Esophagus muscularis mucosa (tissue), 4 donors: ENCODE results near the gene LILRB5. TPM values are rescaled to one million over a fixed set of nuclear protein-coding genes. Genes with fewer than 3 reads are reported as not detected.
"Not testable (repeated sequence)": the region's sequence is repeated elsewhere in the genome, so short reads cannot be mapped to it uniquely, and the experiment has no call there.

ENCODE experiments used
- DNase-seq: peaks from one replicate; pipeline ENCODE4 v3.0.0-alpha.2; 2017; ENCODE audit errors: extremely low spot score
- H3K27ac ChIP-seq, 4 donors: fragments of 200-600 bp; sonication (generic); replicated peaks in 1 of 4; 1 replicate in 3 of 4; 2 replicates in 1 of 4; pipeline ENCODE4 v1.5.1; 2016 to 2019; ENCODE audit warnings: mild to moderate bottlenecking in 1 of 4
- H3K27me3 ChIP-seq, 4 donors: fragments of 200-600 bp; sonication (generic); one replicate each; pipeline versions ENCODE4 v1.5.1 to v1.6.0; 2016 to 2019
- H3K36me3 ChIP-seq, 4 donors: fragments of 200-600 bp; sonication (generic); one replicate each; pipeline ENCODE4 v1.5.1; 2016 to 2019
- H3K4me1 ChIP-seq, 4 donors: fragments of 200-600 bp; sonication (generic); one replicate each; pipeline ENCODE4 v1.5.1; 2016 to 2019
- H3K4me3 ChIP-seq, 4 donors: fragments of 200-600 bp; sonication (generic); 1 replicate in 2 of 4; 2 replicates in 2 of 4; pipeline ENCODE4 v1.5.1; 2016 to 2019; ENCODE audit warnings: mild to moderate bottlenecking in 4 of 4, moderate library complexity in 1 of 4
- H3K9me3 ChIP-seq, 4 donors: fragments of 200-600 bp; sonication (generic); 1 replicate in 3 of 4; 2 replicates in 1 of 4; pipeline ENCODE4 v1.5.1; 2016 to 2019
- CTCF ChIP-seq, 3 experiments: fragments of 200-600 bp in 2 of 3; fragments of 450-650 bp in 1 of 3; sonication (generic) in 2 of 3; IDR thresholded peaks; one replicate each; pipeline ENCODE4 v1.5.1; 2017 to 2019; ENCODE audit warnings: antibody characterized with exemption in 3 of 3, mild to moderate bottlenecking in 2 of 3, moderate library complexity in 1 of 3
- EP300 ChIP-seq: sonication (generic); formaldehyde crosslinking; IDR thresholded peaks from one replicate; pipeline ENCODE4 v1.6.1; 2017; ENCODE audit warnings: antibody characterized with exemption
- POLR2A ChIP-seq: fragments of 450-650 bp; IDR thresholded peaks from one replicate; pipeline ENCODE4 v1.6.1; 2017; ENCODE audit warnings: antibody characterized with exemption, moderate library complexity, mild to moderate bottlenecking, low read depth
- POLR2AphosphoS5 ChIP-seq, 2 donors: sonication (generic); formaldehyde crosslinking; IDR thresholded peaks; one replicate each; pipeline ENCODE4 v1.6.1; 2017; ENCODE audit warnings: antibody characterized with exemption in 2 of 2
- WGBS: methylation state at CpG from one replicate; pipeline ENCODE4 v1.1.5; 2018; 5-methylcytosine and 5-hydroxymethylcytosine counted together
- intact Hi-C: fragments of 100-400 bp; cut with DNase I; formaldehyde crosslinking; loops from one replicate; pipeline ENCODE4 v1.15.1; 2023
- total RNA-seq, 4 donors: library from RNA; depleted of rRNA; stranded (reverse); fragments of >200 nt; gene quantifications; one replicate each; pipeline versions ENCODE4 v1.1.0 to v1.2.1, GENCODE V29; 2016

The LILRB5 gene
- total RNA-seq, 4 donors from 2014 or later, result 16.6 to 26.6 (median 21.4) TPM

- Histone ChIP-seq H3K4me1 (peaks cover 0 to 9% (median 3%) of the 10 kb centered on the region in 4 donors), H3K36me3 (no peaks in the 10 kb centered on the region), H3K27me3 (peaks cover 0 to 41% (median 2%) of the 10 kb centered on the region in 4 donors), H3K9me3 (no peaks in the 10 kb centered on the region), H3K27ac (no peak overlapping the region), H3K4me3 (no peak overlapping the region)
- 23% methylated on average over 20 of the region's 21 CpGs for WGBS
- intact Hi-C loops, result loop anchor here (2.0 kb wide), 1 partner anchor 61 kb away; no protein-coding TSS in a partner anchor
- TF ChIP-seq POLR2A (peak; percentile 7), CTCF (IDR thresholded peaks at IDR 0.05) (peak; percentile 84 to 89 (median 86)), POLR2AphosphoS5 (IDR thresholded peaks at IDR 0.05) (peak in 1 of 2 donors; percentile 54), EP300 (no peak)
- DNase-seq, result peak; percentile 95
These were observed 25.8 kb downstream of the LILRB5 start for GRCh38 chr19:54231077-54231931.

GRCh38 chr19:54230031-54230430 is 27.0 kb downstream of the LILRB5 start:
- Histone ChIP-seq H3K4me3 (no peak overlapping the region), H3K27ac (no peak overlapping the region), H3K4me1 (peaks cover 0 to 9% (median 3%) of the 10 kb centered on the region in 4 donors), H3K27me3 (peaks cover 0 to 40% (median 2%) of the 10 kb centered on the region in 4 donors), H3K36me3 (no peaks in the 10 kb centered on the region), H3K9me3 (no peaks in the 10 kb centered on the region)
- DNase-seq, result no peak
- intact Hi-C loops, result loop anchor here (2.0 kb wide), 1 partner anchor 59 kb away; no protein-coding TSS in a partner anchor
- 91% methylated on average over 7 of the region's 7 CpGs for WGBS
- TF ChIP-seq CTCF (IDR thresholded peaks at IDR 0.05) (no peak), POLR2AphosphoS5 (IDR thresholded peaks at IDR 0.05) (no peak), POLR2A (no peak), EP300 (no peak)

- H3K9me3 ChIP-seq, result no peaks in the 10 kb centered on the region
- no peak for DNase-seq
- peaks cover 0 to 9% (median 3%) of the 10 kb centered on the region in 4 donors for H3K4me1 ChIP-seq
- H3K36me3 ChIP-seq, result no peaks in the 10 kb centered on the region
- intact Hi-C loops, result no loop called here
- H3K4me3 ChIP-seq, result no peak overlapping the region
- H3K27me3 ChIP-seq, result peaks cover 0 to 31% (median 2%) of the 10 kb centered on the region in 4 donors
- H3K27ac ChIP-seq, result no peak overlapping the region
- TF ChIP-seq CTCF (IDR thresholded peaks at IDR 0.05) (no peak), EP300 (no peak), POLR2A (no peak), POLR2AphosphoS5 (IDR thresholded peaks at IDR 0.05) (no peak)
- 88% methylated on average over 8 of the region's 8 CpGs for WGBS
These were observed 27.9 kb downstream of the LILRB5 start for GRCh38 chr19:54229146-54229545.

GRCh38 chr19:54224619-54225018 is 32.5 kb downstream of the LILRB5 start:
- intact Hi-C loops, H3K4me3 ChIP-seq, H3K4me1 ChIP-seq, DNase-seq, H3K9me3 ChIP-seq, H3K36me3 ChIP-seq, H3K27ac ChIP-seq: not testable (repeated sequence)
- peaks cover 0 to 47% (median 0%) of the 10 kb centered on the region in 4 donors for H3K27me3 ChIP-seq
- WGBS, result 78% methylated on average over 9 of the region's 10 CpGs

GRCh38 chr19:54223937-54224281 is 33.2 kb downstream of the LILRB5 start:
- H3K27ac ChIP-seq, DNase-seq, H3K4me1 ChIP-seq, H3K9me3 ChIP-seq, H3K4me3 ChIP-seq, H3K36me3 ChIP-seq: not testable (repeated sequence)
- intact Hi-C loops, result loop anchor here (2.0 kb wide), 1 partner anchor 21 kb away; no protein-coding TSS in a partner anchor
- peaks cover 0 to 50% (median 0%) of the 10 kb centered on the region in 4 donors for H3K27me3 ChIP-seq
- WGBS, result 47% methylated on average over 5 of the region's 5 CpGs

- not testable (repeated sequence) for H3K27ac ChIP-seq, H3K9me3 ChIP-seq, H3K4me1 ChIP-seq, H3K4me3 ChIP-seq, DNase-seq
- intact Hi-C loops, result loop anchor here (2.0 kb wide), 1 partner anchor 21 kb away; no protein-coding TSS in a partner anchor
- peaks cover 0 to 50% (median 0%) of the 10 kb centered on the region in 4 donors for H3K27me3 ChIP-seq
- H3K36me3 ChIP-seq, result peaks cover 0 to 13% (median 0%) of the 10 kb centered on the region in 4 donors
- 43% methylated on average over 12 of the region's 14 CpGs for WGBS
These were observed 33.7 kb downstream of the LILRB5 start for GRCh38 chr19:54223277-54223936.
